Astrocyte of the hippocampus (primary cell): ENCODE measurements around the gene TEAD1.

ENCODE experiments used
- DNase-seq: peaks from one replicate; pipeline ENCODE4 v3.0.0; 2011; ENCODE audit warnings: low read depth, low spot score

Gene TEAD1

DNA sequence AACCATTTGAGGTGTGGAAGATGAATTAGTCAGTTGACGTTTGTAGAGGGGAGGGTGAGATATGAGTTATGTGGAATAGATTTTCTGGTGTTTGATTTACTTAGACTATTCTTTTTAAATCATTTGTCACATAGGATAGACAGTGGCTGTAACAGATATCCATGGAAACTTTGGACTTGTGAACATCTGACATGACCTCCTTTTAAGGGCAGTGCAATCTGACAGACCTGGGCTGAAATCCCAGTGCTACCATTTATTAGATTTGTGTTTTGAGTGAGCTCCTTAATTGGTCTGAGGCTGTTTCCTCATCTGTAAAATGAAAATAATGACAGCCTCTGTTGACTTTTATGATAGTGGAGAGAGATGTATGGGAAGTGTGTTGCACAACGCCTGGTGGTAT, 159.9 kb downstream of the TEAD1 start:
- no peak for DNase-seq

DNA sequence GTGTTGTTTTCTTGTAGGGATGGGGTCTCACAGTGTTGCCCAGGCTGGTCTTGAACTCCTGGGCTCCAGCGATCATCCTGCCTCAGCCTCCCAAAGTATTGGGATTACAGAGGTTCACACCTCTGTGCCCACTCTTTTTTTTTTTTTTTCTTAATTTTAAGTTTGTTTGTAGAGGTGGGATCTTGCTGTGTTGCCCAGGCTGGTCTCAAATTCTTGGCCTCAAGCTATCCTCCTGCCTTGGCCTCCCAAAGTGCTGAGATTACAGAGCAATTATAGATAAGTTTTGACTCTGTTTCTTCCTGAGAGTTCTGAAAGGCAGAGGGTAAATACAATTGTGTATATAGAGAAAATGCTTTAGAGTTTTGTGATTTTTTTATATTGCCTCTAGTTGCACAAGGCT, 160.4 kb downstream of the TEAD1 start:
- no peak for DNase-seq

DNA sequence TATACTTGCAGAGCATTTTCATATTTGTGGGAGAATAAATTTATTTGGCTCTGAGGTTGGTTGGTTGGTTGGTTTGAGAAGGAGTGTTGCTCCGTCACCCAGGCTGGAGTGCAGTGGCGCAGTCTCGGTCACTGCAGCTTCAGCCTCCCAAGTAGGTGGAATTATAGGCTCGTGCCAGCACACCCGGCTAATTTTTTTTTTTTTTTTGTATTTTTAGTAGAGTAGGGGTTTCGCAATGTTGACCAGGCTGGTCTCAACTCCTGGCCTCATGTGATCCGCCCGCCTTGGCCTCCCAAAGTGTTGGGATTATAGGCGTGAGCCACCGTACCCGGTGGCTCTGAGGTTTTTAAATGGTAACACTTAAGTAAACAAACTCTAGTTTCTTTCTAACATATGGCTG, 161.1 kb downstream of the TEAD1 start:
- DNase-seq, result no peak

DNA sequence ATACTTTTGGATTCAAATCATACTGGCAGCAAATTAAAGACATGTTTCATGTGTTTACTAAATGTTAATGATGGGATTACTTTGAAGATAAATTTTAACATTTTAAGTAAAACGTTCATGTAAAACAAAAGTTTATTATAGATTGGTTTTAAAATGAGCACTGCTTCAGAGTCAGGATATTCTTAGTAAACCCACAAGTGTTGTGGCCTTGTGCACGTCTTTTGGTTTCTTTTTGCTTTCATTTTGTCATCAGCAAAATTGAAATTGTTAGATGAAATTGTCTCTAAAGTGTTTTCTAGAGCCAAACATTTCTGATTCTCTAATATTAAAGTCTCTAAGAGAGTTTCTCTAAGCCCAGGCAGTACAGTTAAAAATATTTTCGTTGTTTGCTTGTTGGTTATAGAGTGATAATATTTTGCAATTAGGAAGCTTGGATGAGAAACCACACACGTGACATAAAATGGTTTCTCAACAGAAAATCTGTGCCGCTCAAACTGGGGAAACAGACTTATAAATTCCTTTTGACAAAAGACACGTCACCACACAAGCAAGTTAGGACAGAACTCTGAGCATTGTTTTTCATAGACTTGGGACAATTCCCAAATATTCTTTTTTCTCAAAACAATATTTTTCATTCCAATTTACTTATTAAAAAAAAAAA, 164.4 kb downstream of the TEAD1 start:
- DNase-seq, result no peak

DNA sequence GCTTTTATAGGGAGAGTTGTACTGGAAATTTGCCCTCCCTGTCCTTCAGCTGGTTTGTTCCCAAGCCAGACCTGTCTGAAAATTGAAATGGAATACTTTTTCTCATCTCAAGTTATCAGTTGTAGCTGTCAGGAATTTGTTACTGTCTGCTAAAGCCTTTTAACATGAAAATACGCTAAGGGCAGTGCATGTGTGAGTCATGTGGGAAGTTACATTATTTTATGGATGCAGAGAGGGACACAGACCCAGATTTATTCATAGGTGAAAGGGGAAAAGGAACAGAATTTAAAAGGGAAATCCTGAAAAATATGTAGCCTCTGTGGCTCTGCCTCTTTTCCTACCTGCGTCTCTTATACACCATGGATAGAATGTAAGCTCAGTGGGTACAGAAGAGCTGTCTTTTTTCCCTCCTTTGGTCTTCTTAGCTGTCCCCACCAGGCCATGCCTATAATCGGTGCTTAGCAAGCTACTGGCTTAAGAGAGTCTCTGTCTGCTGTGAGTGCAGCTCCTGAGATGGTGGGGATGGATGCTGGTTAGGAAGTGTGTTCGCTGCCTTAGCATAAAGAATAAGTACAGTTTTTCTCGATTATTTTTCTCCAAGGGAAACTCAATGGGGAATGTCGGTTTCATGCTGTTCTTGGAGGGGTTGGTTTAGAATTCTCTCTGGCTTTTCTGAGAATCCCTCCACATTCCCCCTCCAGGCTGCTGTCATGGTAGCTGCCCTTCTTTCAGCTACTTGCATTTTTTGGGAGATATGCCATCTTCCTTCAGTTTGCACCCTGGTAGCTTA, 166.8 kb downstream of the TEAD1 start:
- no peak for DNase-seq

DNA sequence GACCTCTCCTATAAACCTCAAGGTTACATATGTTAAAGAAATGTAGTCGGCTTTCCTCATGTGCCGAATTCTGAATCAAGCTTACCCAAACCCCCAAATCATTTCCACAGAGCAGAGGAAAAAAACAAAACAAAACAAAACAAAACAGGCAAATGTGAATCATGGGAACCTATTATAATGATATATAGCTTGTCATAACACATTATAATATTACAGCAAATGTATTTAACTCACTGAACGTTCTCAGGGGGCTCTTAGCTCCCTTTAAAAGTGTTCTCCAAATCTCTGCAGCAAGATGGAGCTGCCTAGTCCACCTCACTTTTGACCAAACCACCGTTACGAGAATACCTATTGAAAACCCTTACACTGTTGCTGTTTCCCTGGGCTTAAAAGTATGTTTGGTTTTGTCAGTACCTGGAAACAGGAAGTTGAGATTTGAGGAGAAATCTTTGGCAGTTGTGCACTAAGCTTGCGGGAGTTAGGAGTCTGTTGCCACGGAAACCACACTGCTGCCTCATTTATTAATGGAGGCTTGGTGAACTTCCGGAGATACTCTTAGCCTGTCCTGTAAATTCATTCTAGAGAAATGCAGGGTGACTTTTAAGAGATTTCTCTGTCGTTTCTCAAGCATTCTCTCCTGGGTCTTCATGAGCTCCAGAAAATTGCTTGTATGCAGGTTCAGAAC, 167.9 kb downstream of the TEAD1 start:
- DNase-seq, result peak; percentile 84

DNA sequence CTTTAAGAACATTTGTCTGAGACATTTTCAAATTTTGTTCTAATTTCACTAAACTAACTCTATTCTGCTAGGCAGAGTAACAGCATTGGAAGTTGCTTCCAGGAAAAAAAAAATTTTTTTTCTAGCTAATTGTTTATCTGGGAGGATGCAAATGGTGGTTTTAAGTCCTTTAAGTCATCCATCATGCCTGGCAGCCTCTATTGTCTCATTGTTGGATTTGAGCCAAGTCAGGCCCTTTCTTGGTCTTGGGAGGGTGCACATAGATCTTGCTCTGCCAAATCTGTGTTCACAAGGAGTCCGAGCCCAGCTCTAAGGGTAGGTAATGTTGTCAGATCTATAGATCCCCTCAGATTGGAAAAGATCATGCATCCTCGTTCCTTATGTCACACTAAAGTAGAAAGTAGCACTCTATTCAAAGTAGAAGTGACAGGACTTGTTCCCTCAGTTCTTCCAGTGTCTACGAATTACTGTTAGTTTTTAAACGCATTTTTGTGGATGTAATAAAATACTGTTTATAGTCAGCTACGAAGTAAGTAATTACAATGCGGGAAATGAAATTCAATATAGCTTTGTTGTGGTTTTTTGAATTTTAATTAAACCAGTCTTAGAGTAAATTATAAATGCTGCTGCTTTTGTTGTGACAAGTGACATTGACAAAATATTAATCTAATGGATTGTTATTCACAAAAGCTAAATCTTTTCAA, 168.9 kb downstream of the TEAD1 start:
- DNase-seq, result peak; percentile 93

DNA sequence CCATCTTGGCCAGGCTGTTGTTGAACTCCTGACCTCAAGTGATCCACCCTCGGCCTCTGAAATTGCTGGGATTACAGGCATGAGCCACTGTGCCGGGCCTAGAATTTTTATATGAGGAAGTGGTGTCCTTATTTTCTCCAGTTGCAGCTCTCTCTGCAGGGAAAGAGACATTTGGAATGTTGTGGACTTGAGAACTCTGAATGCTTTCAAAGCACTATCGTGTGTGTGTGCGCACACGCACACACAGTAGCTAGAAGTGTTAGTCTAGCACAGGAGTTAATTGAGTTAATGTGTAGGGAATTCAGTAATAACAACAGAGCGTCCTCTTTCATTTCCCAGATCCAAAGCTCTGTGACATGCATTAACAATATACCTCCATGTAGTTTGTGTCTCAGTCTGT, 170.9 kb downstream of the TEAD1 start:
- DNase-seq, result no peak

DNA sequence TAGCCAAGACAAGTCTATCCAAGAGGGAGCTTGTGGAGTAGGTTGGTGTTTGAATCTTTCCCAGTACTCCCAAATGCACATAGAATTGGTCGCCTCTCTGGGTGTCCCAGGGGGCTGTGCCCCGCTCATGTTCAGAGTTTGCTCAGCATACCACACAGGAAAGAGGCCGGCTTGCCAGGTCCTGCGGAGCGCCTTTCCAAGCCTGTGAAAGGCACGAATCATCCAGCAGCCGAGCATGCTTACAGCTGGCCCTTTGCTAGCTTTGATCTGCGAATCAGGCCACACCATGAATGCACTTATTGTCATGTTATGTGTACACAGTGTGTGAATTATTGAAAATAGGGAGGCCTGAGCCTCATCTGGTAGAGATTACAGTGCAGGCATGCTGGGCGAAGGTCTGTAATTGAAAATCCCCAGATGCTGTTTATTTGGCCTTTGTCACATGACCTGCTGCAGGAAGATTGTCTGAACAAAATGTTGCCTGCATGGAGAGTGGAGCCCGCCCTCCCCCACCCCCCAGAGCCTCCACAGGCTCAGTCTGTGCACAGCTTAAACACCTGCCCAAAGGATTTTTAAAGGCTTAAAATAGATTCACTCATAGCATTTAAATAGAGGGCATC, 171.6 kb downstream of the TEAD1 start:
- peak; percentile 61 for DNase-seq

DNA sequence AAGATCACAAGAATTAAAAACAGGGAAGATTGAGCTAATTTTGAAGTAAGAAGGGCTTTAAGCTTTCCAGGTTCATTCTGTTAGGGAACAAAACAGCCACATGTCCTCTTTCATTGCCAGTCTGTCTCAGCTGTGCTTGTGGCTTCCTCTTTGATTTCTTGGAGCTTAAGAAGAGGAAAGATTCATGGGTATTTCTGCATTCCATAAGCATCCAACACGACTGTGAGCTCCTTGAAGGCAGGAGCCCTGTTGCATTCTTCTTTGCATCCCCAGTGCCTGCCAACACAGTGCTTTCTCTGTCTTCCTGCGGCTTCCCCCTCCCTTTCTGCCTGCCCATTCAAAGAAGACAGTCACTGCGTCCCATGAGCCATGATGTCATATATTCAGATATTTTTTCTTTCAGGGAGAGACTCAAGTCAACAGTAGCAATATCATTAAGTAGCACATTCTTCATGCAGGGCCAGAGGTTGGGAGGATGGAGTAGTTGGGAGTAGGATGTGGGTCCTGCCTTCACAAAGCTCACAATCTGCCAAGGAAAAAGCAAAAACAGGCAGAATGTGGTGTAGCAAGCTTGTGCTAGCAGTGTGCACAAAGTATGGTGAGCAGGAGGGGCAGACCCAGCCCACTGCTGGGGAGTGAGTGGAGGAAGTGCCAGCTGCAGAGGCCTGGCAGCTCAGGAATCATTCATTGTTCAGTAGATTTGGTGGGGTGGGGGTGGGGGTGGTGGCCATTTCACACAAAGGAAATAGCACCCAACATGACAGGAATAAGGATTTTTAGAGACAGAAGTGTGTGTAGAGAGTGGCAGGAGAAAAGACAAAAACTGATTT, 172.8 kb downstream of the TEAD1 start:
- no peak for DNase-seq

DNA sequence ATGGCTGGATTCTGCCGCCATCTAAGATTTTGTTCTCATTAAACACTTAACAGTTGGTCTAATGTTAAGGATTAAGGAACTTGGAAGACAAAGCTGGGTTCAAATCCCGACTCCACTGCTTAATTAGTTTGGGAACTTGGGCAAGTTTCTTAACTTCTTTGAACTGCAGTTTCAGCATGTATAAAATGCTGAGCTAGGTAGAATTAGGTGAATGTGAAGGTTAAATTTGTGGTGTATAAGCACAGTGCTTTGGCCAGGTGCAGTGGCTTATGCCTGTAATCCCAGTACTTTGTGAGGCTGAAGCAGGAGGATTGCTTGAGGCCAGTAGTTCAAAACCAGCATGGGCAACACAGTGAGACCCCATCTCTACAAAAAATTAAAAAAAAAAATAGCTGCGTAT, 174.2 kb downstream of the TEAD1 start:
- no peak for DNase-seq

DNA sequence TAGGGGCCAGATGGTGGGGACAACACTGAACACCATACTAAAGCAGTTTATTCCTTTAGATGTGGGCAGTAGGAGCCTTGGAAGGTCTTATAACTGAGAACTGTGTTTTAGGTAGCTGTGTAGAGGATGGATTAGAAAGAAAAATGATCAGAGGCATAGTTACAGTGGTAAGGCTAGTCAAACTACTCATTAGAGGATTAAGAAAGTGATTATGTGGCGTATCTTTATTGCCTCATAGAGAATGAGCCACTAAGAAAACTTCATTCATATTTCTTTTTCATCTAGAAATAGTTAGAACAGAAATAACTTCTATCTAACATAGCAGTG, 179.1 kb downstream of the TEAD1 start:
- DNase-seq, result no peak

DNA sequence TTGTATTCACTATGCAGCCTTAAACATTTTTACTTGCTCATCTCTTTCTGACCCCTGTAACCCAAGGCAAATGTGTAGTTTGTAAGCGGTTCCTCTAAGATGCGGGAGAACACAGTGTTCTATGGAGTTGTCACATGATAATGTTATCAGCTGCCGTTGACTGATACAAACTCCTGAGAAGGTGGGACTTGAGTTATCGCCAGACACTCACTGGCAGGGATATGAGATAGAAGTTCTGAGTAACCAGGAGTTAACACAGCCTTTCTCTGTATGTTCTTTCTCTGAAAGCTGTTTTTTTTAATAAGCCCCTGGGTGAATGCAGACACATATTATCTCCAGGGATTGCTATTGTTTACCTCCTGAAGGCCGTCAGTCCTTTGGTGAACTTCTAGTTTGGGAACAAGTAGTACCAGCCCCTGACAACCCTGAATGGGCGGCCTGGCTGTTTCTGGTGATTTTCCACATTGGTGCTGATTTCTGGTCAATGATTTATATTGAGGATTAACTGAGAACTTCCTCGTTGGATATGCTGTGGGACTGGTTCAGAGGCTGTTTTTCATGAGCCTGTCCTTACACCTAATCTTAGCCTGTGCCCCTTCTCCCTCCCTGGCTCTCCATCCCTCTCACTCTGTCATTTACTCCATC, 179.6 kb downstream of the TEAD1 start:
- DNase-seq, result peak; percentile 37

DNA sequence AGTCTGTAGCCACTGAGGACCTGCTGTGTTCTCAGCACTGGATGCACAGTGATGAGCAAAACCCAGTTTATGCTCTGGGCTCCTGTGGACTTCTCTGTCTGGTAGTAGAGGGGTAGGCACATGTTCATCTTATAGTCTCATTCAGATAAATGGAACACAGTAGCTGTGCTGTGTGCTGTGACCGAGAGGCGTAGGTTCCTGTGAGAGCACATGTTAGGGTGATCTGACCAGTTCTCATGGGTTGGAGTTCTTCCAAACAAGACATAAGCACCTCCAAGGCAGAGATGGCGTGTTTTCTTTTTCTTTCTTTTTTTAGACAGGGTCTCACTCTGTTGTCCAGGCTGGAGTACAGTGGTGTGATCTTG, 180.1 kb downstream of the TEAD1 start:
- no peak for DNase-seq

DNA sequence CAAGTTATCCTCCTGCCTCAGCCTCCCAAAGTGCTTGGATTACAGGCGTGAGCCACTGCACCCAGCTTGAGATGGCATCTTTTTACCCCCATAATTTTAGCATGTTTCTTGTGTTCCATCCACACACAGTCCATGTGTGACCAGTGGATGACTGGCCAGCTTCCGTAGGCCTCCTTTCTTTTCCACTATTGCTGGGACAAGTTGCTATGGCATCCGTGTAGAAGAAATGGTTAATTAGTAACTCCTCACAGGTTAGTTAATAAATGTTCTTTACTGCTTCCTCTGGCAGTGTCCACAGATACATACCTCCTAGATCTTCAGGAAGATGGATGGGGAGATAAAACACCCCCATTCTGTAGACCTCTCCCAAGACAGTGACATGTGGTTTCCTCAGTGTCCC, 180.6 kb downstream of the TEAD1 start:
- DNase-seq, result no peak

DNA sequence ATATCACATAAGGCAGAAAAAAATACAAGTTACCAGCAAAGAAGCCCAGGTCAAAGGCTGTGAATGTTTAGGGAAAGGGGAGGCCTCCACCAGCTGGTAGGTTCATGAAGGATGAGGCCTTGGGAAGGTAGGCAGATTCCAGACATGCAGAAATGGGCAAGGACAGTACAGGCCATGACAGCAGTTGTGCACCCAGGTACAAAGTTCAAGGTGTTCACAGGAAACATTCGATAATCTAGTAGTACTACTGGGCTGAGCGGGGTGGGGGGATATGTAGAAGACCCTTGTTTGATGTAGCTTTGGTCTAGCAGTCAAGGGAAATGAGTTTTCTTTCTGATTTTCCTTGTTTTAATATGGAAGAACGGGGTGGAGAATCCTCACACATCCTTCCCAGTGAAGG, 182.1 kb downstream of the TEAD1 start:
- no peak for DNase-seq

DNA sequence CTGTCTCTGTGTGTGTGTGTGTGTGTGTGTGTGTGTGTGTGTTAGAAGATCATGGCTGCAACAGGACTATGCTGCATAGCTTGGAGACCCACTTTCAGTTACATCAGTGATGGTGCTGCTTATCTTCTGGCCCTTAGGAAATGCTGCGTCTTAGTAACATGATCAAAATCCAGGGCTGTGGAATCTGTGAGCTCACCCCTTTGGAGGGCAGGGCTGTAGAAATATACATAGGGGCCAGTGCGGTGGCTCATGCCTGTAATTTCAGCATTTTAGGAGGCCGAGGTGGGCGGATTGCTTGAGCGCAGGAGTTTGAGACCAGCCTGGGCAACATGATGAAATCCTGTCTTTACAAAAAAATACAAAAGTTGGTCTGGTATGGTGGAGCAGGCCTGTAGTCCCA, 183.4 kb downstream of the TEAD1 start:
- DNase-seq, result no peak

DNA sequence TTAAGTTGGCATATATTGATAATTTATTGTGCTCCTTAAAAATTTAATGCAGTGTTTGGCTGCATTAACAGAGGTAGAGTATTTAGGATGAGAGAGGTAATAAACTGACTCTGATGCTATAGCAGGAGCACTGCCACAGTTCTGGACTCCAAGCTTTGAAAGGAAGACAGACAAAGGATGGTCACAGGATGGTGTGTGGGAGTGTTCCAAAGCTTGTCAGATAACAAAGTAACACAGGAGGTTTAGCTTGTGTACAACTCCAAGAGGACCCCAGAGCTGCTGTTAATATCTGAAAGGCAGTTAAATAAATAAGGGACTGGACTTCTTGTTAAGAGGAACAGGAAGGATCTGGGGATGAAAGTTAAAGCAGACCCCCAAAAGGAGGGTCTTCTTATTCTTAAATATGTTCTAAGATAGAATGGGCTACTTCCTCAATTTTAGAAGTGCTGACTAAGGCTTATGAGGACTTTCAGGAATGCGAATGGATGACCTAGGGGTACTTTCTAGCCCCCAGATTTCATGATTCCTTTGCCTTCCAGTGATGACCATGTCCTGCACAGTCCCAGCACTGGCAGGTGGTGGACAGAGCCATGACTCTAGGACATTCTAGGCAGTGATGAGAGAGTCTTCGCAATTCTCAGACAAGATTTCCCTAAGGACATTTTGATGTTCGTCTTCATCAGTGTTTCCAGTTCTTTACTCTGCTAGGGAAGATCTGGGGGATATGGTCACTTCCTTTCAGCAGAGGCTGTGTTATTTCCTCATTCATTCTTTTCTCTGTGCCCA, 185.8 kb downstream of the TEAD1 start:
- DNase-seq, result no peak

DNA sequence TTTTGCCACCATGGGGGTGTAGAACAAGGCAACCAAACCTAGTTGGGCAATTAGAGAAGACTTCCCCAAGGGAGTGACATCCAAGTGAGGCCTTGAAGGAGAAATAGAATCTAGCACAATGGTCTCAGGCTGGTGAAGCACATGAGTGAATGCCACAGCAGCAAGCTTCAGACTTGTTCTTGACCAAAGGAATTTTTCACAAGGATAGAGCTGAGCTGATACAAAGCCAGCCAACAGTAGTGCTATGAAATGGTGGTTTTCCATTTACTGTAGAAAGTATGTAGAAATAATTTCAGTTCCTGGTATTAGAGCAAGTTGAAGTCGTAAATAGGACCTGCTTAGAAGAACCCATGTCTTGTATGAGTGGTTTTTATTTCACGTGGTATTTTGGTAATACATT, 186.6 kb downstream of the TEAD1 start:
- peak; percentile 72 for DNase-seq
